ENCODE results near the gene SREK1IP1.

The SREK1IP1 gene

DNA sequence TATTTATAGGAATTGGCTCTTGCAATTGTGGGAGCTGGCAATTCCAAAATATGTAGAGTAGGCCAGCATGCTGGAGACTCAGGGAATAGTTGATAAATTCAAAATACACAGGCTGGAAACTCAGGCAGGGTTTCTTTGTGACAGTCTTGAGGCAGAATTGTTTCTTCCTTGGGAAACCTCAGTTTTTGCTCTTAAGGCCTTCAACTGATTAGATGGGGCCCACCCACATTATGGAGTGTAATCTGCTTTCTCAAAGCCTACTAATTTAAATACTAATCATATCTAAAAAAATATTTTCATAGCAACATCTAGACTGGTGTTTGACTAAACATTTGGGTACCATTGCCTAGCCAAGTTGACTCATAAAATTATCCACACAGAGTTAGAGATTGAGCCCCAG lies 27.8 kb upstream of the SREK1IP1 start:
- TF ChIP-seq CTCF (IDR thresholded peaks at IDR 0.05), result no peak

- no peak for TF ChIP-seq CTCF (IDR thresholded peaks at IDR 0.05)
Observed at GRCh38 chr5:64794053-64794770, 25.7 kb upstream of the SREK1IP1 start.

GRCh38 chr5:64792469-64792868 lies 24.0 kb upstream of the SREK1IP1 start:
- no peak for TF ChIP-seq CTCF (IDR thresholded peaks at IDR 0.05)

- TF ChIP-seq CTCF (IDR thresholded peaks at IDR 0.05), result no peak
Observed at GRCh38 chr5:64790210-64790609, 21.7 kb upstream of the SREK1IP1 start.

GRCh38 chr5:64789457-64789856 lies 21.0 kb upstream of the SREK1IP1 start:
- no peak for TF ChIP-seq CTCF (IDR thresholded peaks at IDR 0.05)

- no peak for TF ChIP-seq CTCF (IDR thresholded peaks at IDR 0.05)
Observed at GRCh38 chr5:64788156-64788555, 19.7 kb upstream of the SREK1IP1 start.

- TF ChIP-seq CTCF (IDR thresholded peaks at IDR 0.05), result no peak
Observed at GRCh38 chr5:64786372-64786771, 17.9 kb upstream of the SREK1IP1 start.
